Upper lobe of right lung (tissue), 1 donor: ENCODE measurements around the gene BSND. TPM values are rescaled to one million over a fixed set of nuclear protein-coding genes. Genes with fewer than 3 reads are reported as not detected.

Experiments
- ATAC-seq: fragments of 200-7000 bp; cut with Tn5 transposase; one replicate; pipeline ENCODE4 v1.9.1; 2020; ENCODE audit warnings: mild to moderate bottlenecking, moderate library complexity
- DNase-seq: peaks from one replicate; pipeline ENCODE4 v3.0.0-alpha.2; 2020
- H3K27ac ChIP-seq: fragments of 200-600 bp; one replicate; pipeline ENCODE4 v1.8.0; 2022
- H3K27me3 ChIP-seq: fragments of 200-600 bp; one replicate; pipeline ENCODE4 v1.8.0; 2022; ENCODE audit warnings: mild to moderate bottlenecking
- H3K36me3 ChIP-seq: fragments of 200-600 bp; one replicate; pipeline ENCODE4 v1.8.0; 2022
- H3K4me1 ChIP-seq: fragments of 200-600 bp; one replicate; pipeline ENCODE4 v1.8.0; 2022
- H3K4me3 ChIP-seq: fragments of 200-600 bp; one replicate; pipeline ENCODE4 v1.8.0; 2022; ENCODE audit warnings: mild to moderate bottlenecking
- H3K9me3 ChIP-seq: fragments of 200-600 bp; one replicate; pipeline ENCODE4 v1.8.0; 2022
- intact Hi-C: fragments of 100-400 bp; cut with DNase I; formaldehyde crosslinking; loops from one replicate; pipeline ENCODE4 v1.11.0; 2022
- total RNA-seq: library from RNA; stranded (reverse); fragmentation: NEBNext Ultra II Directional; extraction: Animal tissue kit (Norgen Biotek cat#: 25700); gene quantifications from one replicate; pipeline ENCODE4 v1.2.1, GENCODE V29; 2021
- TF ChIP-seq, protein P1 (sequence below): fragments of 200-600 bp; IDR thresholded peaks from one replicate; pipeline ENCODE4 v1.8.0; 2022; ENCODE audit warnings: antibody characterized with exemption
- donor health status: DM: no; HTN: yes; CAD: no; lungs with severe emphysema.

BSND gene
- total RNA-seq, 1 donor from 2014 or later, result not detected

GRCh38 chr1:54970901-54971300 lies 27.8 kb upstream of the BSND start:
- intact Hi-C loops, result no loop called here
- Histone ChIP-seq H3K9me3 (no peaks in the 10 kb centered on the region), H3K27ac (no peak overlapping the region), H3K27me3 (no peaks in the 10 kb centered on the region), H3K4me1 (peaks cover 2% of the 10 kb centered on the region), H3K4me3 (no peak overlapping the region), H3K36me3 (no peaks in the 10 kb centered on the region)
- TF ChIP-seq, protein P1, sequence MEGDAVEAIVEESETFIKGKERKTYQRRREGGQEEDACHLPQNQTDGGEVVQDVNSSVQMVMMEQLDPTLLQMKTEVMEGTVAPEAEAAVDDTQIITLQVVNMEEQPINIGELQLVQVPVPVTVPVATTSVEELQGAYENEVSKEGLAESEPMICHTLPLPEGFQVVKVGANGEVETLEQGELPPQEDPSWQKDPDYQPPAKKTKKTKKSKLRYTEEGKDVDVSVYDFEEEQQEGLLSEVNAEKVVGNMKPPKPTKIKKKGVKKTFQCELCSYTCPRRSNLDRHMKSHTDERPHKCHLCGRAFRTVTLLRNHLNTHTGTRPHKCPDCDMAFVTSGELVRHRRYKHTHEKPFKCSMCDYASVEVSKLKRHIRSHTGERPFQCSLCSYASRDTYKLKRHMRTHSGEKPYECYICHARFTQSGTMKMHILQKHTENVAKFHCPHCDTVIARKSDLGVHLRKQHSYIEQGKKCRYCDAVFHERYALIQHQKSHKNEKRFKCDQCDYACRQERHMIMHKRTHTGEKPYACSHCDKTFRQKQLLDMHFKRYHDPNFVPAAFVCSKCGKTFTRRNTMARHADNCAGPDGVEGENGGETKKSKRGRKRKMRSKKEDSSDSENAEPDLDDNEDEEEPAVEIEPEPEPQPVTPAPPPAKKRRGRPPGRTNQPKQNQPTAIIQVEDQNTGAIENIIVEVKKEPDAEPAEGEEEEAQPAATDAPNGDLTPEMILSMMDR, result no peak
- ATAC-seq, result no peak
- DNase-seq, result no peak

DNA sequence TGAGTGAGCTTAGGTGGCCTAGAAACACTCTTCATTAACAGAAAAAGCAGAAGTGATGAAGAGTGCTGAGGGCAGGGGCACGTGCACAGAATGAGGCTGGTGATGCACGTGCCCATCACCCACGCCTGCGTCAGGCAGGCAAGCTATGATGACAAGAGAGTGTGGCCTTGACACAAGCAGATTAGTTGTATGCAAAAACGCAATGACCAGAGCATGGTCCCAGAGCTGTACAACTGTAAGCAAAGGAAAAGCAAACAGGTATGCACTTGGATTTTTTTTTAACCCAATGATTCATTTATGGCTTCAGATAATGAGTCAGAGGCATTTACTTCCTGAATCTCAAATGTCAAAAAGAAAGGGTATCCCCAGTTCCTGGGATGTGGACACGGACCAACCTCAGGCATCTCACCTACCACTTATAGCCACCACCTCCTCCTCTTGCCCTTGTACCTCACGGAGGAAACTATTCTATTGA lies 27.4 kb upstream of the BSND start:
- Histone ChIP-seq H3K27me3 (no peaks in the 10 kb centered on the region), H3K27ac (no peak overlapping the region), H3K4me1 (no peaks in the 10 kb centered on the region), H3K4me3 (no peak overlapping the region), H3K9me3 (no peaks in the 10 kb centered on the region), H3K36me3 (no peaks in the 10 kb centered on the region)
- no peak for DNase-seq
- intact Hi-C loops, result no loop called here
- ATAC-seq, result no peak
- TF ChIP-seq, protein P1, result no peak

DNA sequence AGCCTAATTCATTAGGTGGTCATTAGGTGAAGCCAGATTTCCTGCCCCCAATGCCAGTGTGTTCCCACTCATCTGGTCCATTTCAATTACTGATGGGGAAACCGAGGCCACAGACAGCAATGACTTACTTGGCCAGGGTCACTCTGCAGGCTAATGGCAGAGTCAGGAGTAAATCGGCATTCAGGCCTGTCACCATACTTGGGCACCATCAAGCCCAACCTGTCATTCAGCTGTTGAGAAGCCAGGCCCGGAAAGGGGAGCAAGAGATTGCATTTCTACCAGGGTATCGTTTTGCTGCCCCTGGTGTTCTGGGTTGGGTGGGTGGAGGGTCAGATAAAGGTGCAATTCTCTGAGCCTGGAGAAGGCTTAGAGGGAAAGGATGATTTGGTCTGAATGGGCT lies 26.3 kb upstream of the BSND start:
- TF ChIP-seq, protein P1, result no peak
- intact Hi-C loops, result no loop called here
- no peaks in the 10 kb centered on the region for H3K27me3 ChIP-seq

GRCh38 chr1:54973205-54973921 lies 25.4 kb upstream of the BSND start:
- intact Hi-C loops, result no loop called here
- Histone ChIP-seq H3K27ac (peak overlapping the region; percentile 51), H3K4me3 (no peak overlapping the region), H3K4me1 (no peaks in the 10 kb centered on the region), H3K27me3 (no peaks in the 10 kb centered on the region), H3K9me3 (no peaks in the 10 kb centered on the region), H3K36me3 (no peaks in the 10 kb centered on the region)
- TF ChIP-seq, protein P1, result peak; percentile 19
- DNase-seq (no peak), ATAC-seq (peak; percentile 72)

More for the DNA sequence above, 26.3 kb upstream of the BSND start:
- H3K4me1 ChIP-seq, result no peaks in the 10 kb centered on the region
- H3K4me3 ChIP-seq, result no peak overlapping the region
- H3K36me3 ChIP-seq, result no peaks in the 10 kb centered on the region
- ATAC-seq (no peak), DNase-seq (no peak)
- H3K27ac ChIP-seq, result no peak overlapping the region
- no peaks in the 10 kb centered on the region for H3K9me3 ChIP-seq

DNA sequence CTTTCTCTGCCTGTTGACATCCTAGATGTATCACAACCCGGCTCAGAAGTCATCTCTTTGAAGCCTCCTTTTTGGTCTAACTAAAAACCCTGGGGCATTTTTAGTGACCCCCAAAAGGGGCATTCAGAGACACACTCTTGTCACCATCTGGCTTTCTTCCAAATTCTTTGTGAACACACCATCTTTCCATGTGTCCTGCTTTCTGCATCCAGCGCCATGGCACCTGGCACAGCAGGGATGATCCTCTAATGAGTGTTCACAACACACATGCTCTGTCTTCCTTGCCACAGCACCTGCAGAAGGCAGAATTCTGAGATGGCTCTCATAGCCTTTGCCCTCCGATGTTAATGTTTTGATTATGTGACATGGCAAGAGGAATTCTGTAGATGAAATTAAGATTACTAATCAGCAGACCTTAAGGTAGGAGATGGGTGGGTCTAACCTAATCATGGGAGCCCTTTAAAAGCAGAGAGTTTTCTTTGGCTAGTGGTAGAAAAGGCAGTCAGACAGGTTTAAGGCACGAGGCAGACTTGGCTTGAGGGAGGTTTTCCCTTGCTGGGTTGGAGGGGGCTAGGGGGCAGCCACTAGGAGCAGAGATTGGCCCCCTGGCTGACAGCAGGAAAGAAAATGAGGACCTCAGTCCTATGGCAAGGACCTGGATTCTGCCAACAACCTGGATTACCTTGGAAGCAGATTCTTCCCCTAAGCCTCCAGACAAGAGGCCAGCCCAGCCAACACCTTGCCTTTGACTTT lies 23.2 kb upstream of the BSND start:
- DNase-seq (no peak), ATAC-seq (no peak)
- no peaks in the 10 kb centered on the region for H3K9me3 ChIP-seq
- no peaks in the 10 kb centered on the region for H3K27me3 ChIP-seq
- TF ChIP-seq, protein P1, result no peak
- H3K36me3 ChIP-seq, result no peaks in the 10 kb centered on the region
- no peak overlapping the region for H3K4me3 ChIP-seq
- intact Hi-C loops, result no loop called here
- H3K27ac ChIP-seq, result no peak overlapping the region
- H3K4me1 ChIP-seq, result no peaks in the 10 kb centered on the region
